GM12878 (cell line): Measurements from ENCODE around the gene PGAM2. TPM values are rescaled to one million over a fixed set of nuclear protein-coding genes. Genes with fewer than 3 reads are reported as not detected.

ENCODE experiments used
- ATAC-seq: fragments of 200-7000 bp; cut with Tn5 transposase; 3 replicates; pipeline ENCODE4 v1.9.1; 2020; ENCODE audit warnings: mild to moderate bottlenecking, moderate library complexity
- BruUV-seq: library from RNA; stranded (reverse); fragments of 400-500 nt; replicated peaks from 2 replicates; lab custom pipeline; 2021; lab: Mats Ljungman, UMichigan
- CTCF ChIA-PET: fragments of 300-600 bp; sonication (Branson Sonifier 250); formaldehyde crosslinking; extraction: SDS; loops from one replicate; lab custom pipeline; 2021; ENCODE audit warnings: inconsistent platforms; lab: Yijun Ruan, JAX
- POLR2A ChIA-PET: fragments of 350-600 bp; formaldehyde crosslinking; extraction: SDS; loops from one replicate; lab custom pipeline; 2021; ENCODE audit warnings: inconsistent platforms; lab: Charles Lee
- RAD21 ChIA-PET: fragments of 300-600 bp; sonication (Branson Sonifier 250); formaldehyde crosslinking; loops from one replicate; lab custom pipeline; 2023; ENCODE audit warnings: antibody characterized with exemption; ENCODE audit not compliant: unreplicated experiment; lab: Charles Lee
- SMC1A ChIA-PET: fragments of 300-600 bp; sonication (Branson Sonifier 250); formaldehyde crosslinking; loops from one replicate; lab custom pipeline; 2023; ENCODE audit not compliant: unreplicated experiment, uncharacterized antibody; lab: Charles Lee
- DNase-seq: peaks from one replicate; pipeline ENCODE4 v3.0.0-alpha.2; 2011; ENCODE audit warnings: low read depth, low spot score
- FAIRE-seq: peaks from 3 replicates; lab custom pipeline; 2011; peaks lifted over from hg19 to GRCh38; lab: Jason Lieb, UNC
- H2AFZ ChIP-seq: 2 replicates; pipeline ENCODE4 v1.6.0; 2011; ENCODE audit warnings: low read depth, low read length, control low read depth; ENCODE audit not compliant: control insufficient read depth
- H3K27ac ChIP-seq: 2 replicates; pipeline ENCODE4 v1.5.1; 2011; ENCODE audit warnings: control low read depth; ENCODE audit not compliant: control insufficient read depth, insufficient read depth
- H3K27me3 ChIP-seq, 2 experiments: replicated peaks in 1 of 2; 2 replicates each; pipeline versions ENCODE4 v1.6.0 to v1.6.1; 2011; ENCODE audit warnings: low read length in 1 of 2; ENCODE audit not compliant: control insufficient read depth in 2 of 2, insufficient read depth in 2 of 2
- H3K36me3 ChIP-seq, 2 experiments: 2 replicates each; pipeline ENCODE4 v1.5.1; 2011; ENCODE audit warnings: low read length in 1 of 2; ENCODE audit not compliant: control insufficient read depth in 2 of 2, insufficient read depth in 2 of 2
- H3K4me1 ChIP-seq: 2 replicates; pipeline ENCODE4 v1.6.1; 2011; ENCODE audit warnings: mild to moderate bottlenecking, low read length, moderate library complexity, mixed read lengths; ENCODE audit not compliant: control insufficient read depth, insufficient read depth
- H3K4me2 ChIP-seq: 2 replicates; pipeline ENCODE4 v1.6.0; 2011; ENCODE audit warnings: control low read depth; ENCODE audit not compliant: control insufficient read depth, insufficient read depth
- H3K4me3 ChIP-seq: fragments of 200-600 bp; sonication (generic); 2 replicates; pipeline ENCODE4 v1.5.1; 2016
- H3K79me2 ChIP-seq: 2 replicates; pipeline ENCODE4 v1.6.0; 2011; ENCODE audit warnings: low read length; ENCODE audit not compliant: control insufficient read depth, insufficient read depth
- H3K9ac ChIP-seq: 2 replicates; pipeline ENCODE4 v1.8.0; 2011; ENCODE audit warnings: low read length, control low read depth, mixed read lengths; ENCODE audit not compliant: control insufficient read depth, insufficient read depth
- H3K9me3 ChIP-seq: replicated peaks from 3 replicates; pipeline ENCODE4 v1.5.1; 2011; ENCODE audit warnings: mild to moderate bottlenecking, low read length; ENCODE audit not compliant: control insufficient read depth, insufficient read depth
- H4K20me1 ChIP-seq: 2 replicates; pipeline ENCODE4 v1.6.0; 2011; ENCODE audit not compliant: control insufficient read depth, insufficient read depth
- BMI1 ChIP-seq: fragments of 450-650 bp; IDR thresholded peaks from 2 replicates; pipeline ENCODE4 v1.6.1; 2016; ENCODE audit warnings: mild to moderate bottlenecking, moderate library complexity, borderline replicate concordance
- CEBPZ ChIP-seq: fragments of 150-350 bp; IDR thresholded peaks from 2 replicates; pipeline ENCODE4 v1.6.1; 2016; ENCODE audit warnings: low read depth, low read length
- CHD2 ChIP-seq: IDR thresholded peaks from 2 replicates; pipeline ENCODE4 v1.6.1; 2011; ENCODE audit warnings: low read depth, low read length, improper control_type of control experiment, borderline replicate concordance
- ESRRA ChIP-seq: IDR thresholded peaks from 2 replicates; pipeline ENCODE4 v1.6.1; 2012; ENCODE audit warnings: mild to moderate bottlenecking, low read length, improper control_type of control experiment
- GABPA ChIP-seq: IDR thresholded peaks from 2 replicates; pipeline ENCODE4 v1.6.1; 2014; ENCODE audit warnings: antibody characterized with exemption, low read depth, mild to moderate bottlenecking, inconsistent platforms
- HDAC2 ChIP-seq: fragments of 200-600 bp; sonication (generic); IDR thresholded peaks from 2 replicates; pipeline ENCODE4 v1.6.1; 2017
- HDGF ChIP-seq: fragments of 450-650 bp; IDR thresholded peaks from 2 replicates; pipeline ENCODE4 v1.6.1; 2016; ENCODE audit warnings: antibody characterized with exemption
- IRF5 ChIP-seq: fragments of 450-650 bp; IDR thresholded peaks from 2 replicates; pipeline ENCODE4 v1.6.1; 2017; ENCODE audit warnings: borderline replicate concordance
- KAT2A ChIP-seq: conservative IDR thresholded peaks from 2 replicates; pipeline ENCODE4 v1.6.1; 2011; ENCODE audit warnings: low read depth, low read length; ENCODE audit not compliant: control insufficient read depth
- MEF2A ChIP-seq: IDR thresholded peaks from 2 replicates; pipeline ENCODE4 v1.6.1; 2011; ENCODE audit warnings: low read depth, mild to moderate bottlenecking, low read length, moderate library complexity; ENCODE audit not compliant: insufficient read depth
- NFYB ChIP-seq: IDR thresholded peaks from 2 replicates; pipeline ENCODE4 v1.6.1; 2011; ENCODE audit warnings: low read depth, mild to moderate bottlenecking, low read length, improper control_type of control experiment, moderate library complexity; ENCODE audit not compliant: insufficient read depth
- RB1 ChIP-seq: fragments of 450-650 bp; formaldehyde crosslinking; IDR thresholded peaks from 2 replicates; pipeline ENCODE4 v1.6.1; 2017; ENCODE audit warnings: mild to moderate bottlenecking, borderline replicate concordance
- RBBP5 ChIP-seq: fragments of 200-600 bp; sonication (generic); conservative IDR thresholded peaks from 2 replicates; pipeline ENCODE4 v1.6.1; 2016
- SIX5 ChIP-seq: IDR thresholded peaks from 2 replicates; pipeline ENCODE4 v1.6.1; 2011; ENCODE audit warnings: mild to moderate bottlenecking, low read depth, low read length, moderate library complexity; ENCODE audit not compliant: severe bottlenecking
- SRF ChIP-seq, 2 experiments: IDR thresholded peaks; 2 replicates each; pipeline ENCODE4 v1.6.1; 2011; ENCODE audit warnings: low read depth in 2 of 2, low read length in 2 of 2, mild to moderate bottlenecking in 1 of 2, moderate library complexity in 1 of 2
- STAT3 ChIP-seq: IDR thresholded peaks from 2 replicates; pipeline ENCODE4 v1.6.1; 2011; ENCODE audit warnings: low read depth, low read length, improper control_type of control experiment
- WGBS: methylation state at CpG from one replicate; pipeline ENCODE4 v1.1.6; 2016; ENCODE audit warnings: low lambda C conversion rate; ENCODE audit not compliant: insufficient replicate concordance, insufficient coverage; ENCODE audit errors: missing lambda C conversion rate; 5-methylcytosine and 5-hydroxymethylcytosine counted together
- in situ Hi-C: fragments of 300-500 bp; cut with MboI; formaldehyde crosslinking; loops from 9 replicates; pipeline ENCODE4 v1.14.3; 2018; ENCODE audit warnings: mixed read lengths
- intact Hi-C: fragments of 100-400 bp; cut with micrococcal nuclease; formaldehyde crosslinking; loops from one replicate; pipeline ENCODE4 v1.14.2; 2022; ENCODE audit not compliant: unreplicated experiment
- polyA plus RNA-seq, 11 experiments: library from polyadenylated mRNA; depleted of rRNA in 4 of 11; unstranded in 6 of 11; stranded (reverse) in 5 of 11; fragments of >200 nt; fragmentation: Nextera tagmentation in 4 of 11; fragmentation: Illumina TruSeq in 1 of 11; extraction: Ambion mirVana in 4 of 11; extraction: Trizol in 1 of 11; gene quantifications; 1 replicate in 1 of 11; 2 replicates in 10 of 11; pipeline versions ENCODE4 v1.2.1 to v1.2.3, GENCODE V29; 2011 to 2016; ENCODE audit warnings: inconsistent platforms in 2 of 11, missing spikeins in 2 of 11, low read depth in 1 of 11
- total RNA-seq, 4 experiments: library from RNA; depleted of rRNA in 3 of 4; stranded (reverse); fragments of >200 nt in 3 of 4; fragmentation: Illumina TruSeq in 1 of 4; extraction: Trizol in 1 of 4; gene quantifications; 2 replicates each; pipeline versions ENCODE4 v1.2.1 to v1.2.3, GENCODE V29; 2013 to 2021
- TF ChIP-seq, protein P1 (sequence below): fragments of 450-650 bp; IDR thresholded peaks from 2 replicates; pipeline ENCODE4 v1.6.1; 2016; ENCODE audit warnings: mild to moderate bottlenecking

Gene PGAM2
- total and polyA plus RNA-seq, 10 of the 15 experiments (the other 5 are each of a cell fraction or from before 2014, with no cell fraction given), result not detected

DNA sequence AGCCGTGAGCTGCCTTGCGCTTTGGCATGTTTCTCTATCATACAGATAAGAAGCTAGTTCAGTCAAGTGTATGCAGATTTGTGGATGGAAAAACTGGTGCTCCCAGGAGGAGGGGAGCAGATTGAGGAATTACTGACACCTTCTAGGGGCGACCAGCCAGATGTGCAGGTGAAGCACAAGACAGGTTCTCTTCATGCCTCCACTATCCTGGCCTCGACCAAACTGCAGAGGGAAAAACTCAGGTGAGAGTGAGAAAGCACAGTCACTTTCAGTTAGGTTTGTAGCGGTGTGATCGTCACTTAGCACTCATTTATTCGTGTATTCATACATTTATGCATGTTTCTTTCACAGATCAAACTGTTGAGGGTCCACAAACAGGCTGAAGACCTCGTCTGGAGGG is 21.5 kb downstream of the PGAM2 start:
- ChIA-PET RAD21 (interaction anchor here (1.0 to 2.1 kb wide), 2 partner anchors 24 to 53 kb away, joined by 3 to 6 read pairs; no protein-coding TSS in a partner anchor), SMC1A (interaction anchor here (0.8 to 1.8 kb wide), 4 partner anchors 14 to 37 kb away, joined by 3 to 6 read pairs (median 4); no protein-coding TSS in a partner anchor), CTCF (interaction anchor here (1.1 kb wide), 1 partner anchor 25 kb away, joined by 5 read pairs; no protein-coding TSS in a partner anchor), POLR2A (interaction anchor here (0.8 to 2.1 kb wide), 7 partner anchors 20 to 158 kb away, joined by 3 to 16 read pairs (median 4); partner anchors contain the start of gene YKT6)
- peaks cover 15% of the 10 kb centered on the region for H3K4me1 ChIP-seq
- peaks cover 45% of the 10 kb centered on the region for H3K79me2 ChIP-seq
- WGBS, result 26% methylated on average over 8 of the region's 8 CpGs
- peak overlapping the region; percentile 61 for H3K4me2 ChIP-seq
- TF ChIP-seq GABPA (no peak), CHD2 (no peak), CEBPZ (no peak), HDGF (no peak), IRF5 (no peak), NFYB (no peak), SRF (IDR thresholded peaks at IDR 0.05; ENCODE audit: low read depth in 2 of 2, low read length in 2 of 2) (no peak), RB1 (no peak), STAT3 (no peak), ESRRA (no peak), RBBP5 (no peak), SIX5 (no peak), BMI1 (no peak), HDAC2 (no peak), KAT2A (no peak), MEF2A (no peak)
- TF ChIP-seq, protein P1, sequence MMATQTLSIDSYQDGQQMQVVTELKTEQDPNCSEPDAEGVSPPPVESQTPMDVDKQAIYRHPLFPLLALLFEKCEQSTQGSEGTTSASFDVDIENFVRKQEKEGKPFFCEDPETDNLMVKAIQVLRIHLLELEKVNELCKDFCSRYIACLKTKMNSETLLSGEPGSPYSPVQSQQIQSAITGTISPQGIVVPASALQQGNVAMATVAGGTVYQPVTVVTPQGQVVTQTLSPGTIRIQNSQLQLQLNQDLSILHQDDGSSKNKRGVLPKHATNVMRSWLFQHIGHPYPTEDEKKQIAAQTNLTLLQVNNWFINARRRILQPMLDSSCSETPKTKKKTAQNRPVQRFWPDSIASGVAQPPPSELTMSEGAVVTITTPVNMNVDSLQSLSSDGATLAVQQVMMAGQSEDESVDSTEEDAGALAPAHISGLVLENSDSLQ, result no peak
- DNase-seq (no peak), ATAC-seq (no peak), FAIRE-seq (no peak)
- peaks cover 9% of the 10 kb centered on the region for H4K20me1 ChIP-seq
- H3K4me3 ChIP-seq, result peak overlapping the region; percentile 83
- no peaks in the 10 kb centered on the region for H3K9me3 ChIP-seq
- H3K27ac ChIP-seq, result peak overlapping the region; percentile 88
- no peaks in the 10 kb centered on the region; a peak in 1 of 4 replicates for H3K36me3 ChIP-seq
- peak overlapping the region; percentile 88 for H2AFZ ChIP-seq
- BruUV-seq, result TSS peak; percentile 92
- intact Hi-C loops (no loop called here), in situ Hi-C loops (no loop called here)
- H3K27me3 ChIP-seq, result no peaks in the 10 kb centered on the region
- peak overlapping the region; percentile 82 for H3K9ac ChIP-seq
